Measurements from ENCODE around the gene BET1. TPM values are rescaled to one million over a fixed set of nuclear protein-coding genes. Genes with fewer than 3 reads are reported as not detected.
A peak's percentile ranks its signal among the peaks of the same experiment; 100 is the strongest.

BET1 gene
- total and polyA plus RNA-seq, 9 of the 15 experiments (the other 6 are each of a cell fraction or from before 2014, with no cell fraction given): 15.8 to 190 (median 37.8) TPM

- TF ChIP-seq KLF13 (tag; IDR thresholded peaks at IDR 0.05; ENCODE audit: borderline replicate concordance, low read depth) (peak; percentile 26; the same call in 1 of the 2 replicates), PHF8 (IDR thresholded peaks at IDR 0.05; ENCODE audit: borderline replicate concordance, low read length) (peak; percentile 97), NFATC3 (IDR thresholded peaks at IDR 0.05) (no peak), MAFG (tag; conservative IDR thresholded peaks at IDR 0.05) (no peak), HDAC2 (IDR thresholded peaks at IDR 0.05) (no peak), ZBTB11 (CRISPR knock-in tag; IDR thresholded peaks at IDR 0.05) (no peak), ZNF436 (CRISPR knock-in tag; IDR thresholded peaks at IDR 0.05) (no peak), GATA2 (CRISPR knock-in tag; IDR thresholded peaks at IDR 0.05) (no peak), CLOCK (CRISPR knock-in tag; IDR thresholded peaks at IDR 0.05; ENCODE audit: borderline replicate concordance) (no peak), RAD51 (IDR thresholded peaks at IDR 0.05; ENCODE audit: borderline replicate concordance, low read depth) (no peak), PATZ1 (CRISPR knock-in tag; IDR thresholded peaks at IDR 0.05; ENCODE audit: borderline replicate concordance) (no peak), ATF7 (IDR thresholded peaks at IDR 0.05) (peak; percentile 87), SPI1 (IDR thresholded peaks at IDR 0.05; ENCODE audit: borderline replicate concordance, low read depth, low read length) (no peak), HNRNPUL1 (IDR thresholded peaks at IDR 0.05; ENCODE audit: low read length) (no peak), HNRNPH1 (optimal IDR thresholded peaks at IDR 0.05; ENCODE audit: low read depth, low read length) (no peak), MCM5 (IDR thresholded peaks at IDR 0.05; ENCODE audit: low read depth) (no peak), TCF3 (CRISPR knock-in tag; IDR thresholded peaks at IDR 0.05) (no peak), PHF20 (IDR thresholded peaks at IDR 0.05; ENCODE audit: partially characterized antibody) (peak; percentile 93)
Observed at GRCh38 chr7:94004024-94004951, at the start of gene BET1 (continued).
